GM23338 (cell line): ENCODE results near the gene GAK. TPM values are rescaled to one million over a fixed set of nuclear protein-coding genes. Genes with fewer than 3 reads are reported as not detected.

ENCODE experiments used
- ATAC-seq: fragments of 200-7000 bp; cut with Tn5 transposase; 3 replicates; pipeline ENCODE4 v1.9.1; 2020
- DNase-seq: peaks from one replicate; pipeline ENCODE4 v3.0.0-alpha.2; 2015; ENCODE audit warnings: low spot score
- H2AFZ ChIP-seq: fragments of 200-600 bp; sonication (generic); 2 replicates; pipeline ENCODE4 v1.8.0; 2016; ENCODE audit warnings: antibody characterized with exemption, mild to moderate bottlenecking, moderate library complexity
- H3F3A ChIP-seq: fragments of 200-600 bp; sonication (generic); replicated peaks from 2 replicates; pipeline ENCODE4 v1.8.0; 2017; ENCODE audit warnings: antibody characterized with exemption, mixed run types, low read depth
- H3K27ac ChIP-seq: fragments of 200-600 bp; sonication (generic); 2 replicates; pipeline ENCODE4 v1.6.1; 2016; ENCODE audit warnings: low read depth
- H3K27me3 ChIP-seq: fragments of 200-600 bp; sonication (generic); 2 replicates; pipeline ENCODE4 v1.8.0; 2016; ENCODE audit warnings: mild to moderate bottlenecking, mixed run types, moderate library complexity; ENCODE audit not compliant: insufficient read depth
- H3K36me3 ChIP-seq: fragments of 200-600 bp; sonication (generic); 2 replicates; pipeline ENCODE4 v1.8.0; 2016; ENCODE audit warnings: mild to moderate bottlenecking; ENCODE audit not compliant: insufficient read depth
- H3K4me1 ChIP-seq: fragments of 200-600 bp; sonication (generic); 2 replicates; pipeline ENCODE4 v1.8.0; 2016; ENCODE audit warnings: mild to moderate bottlenecking, moderate library complexity; ENCODE audit not compliant: insufficient read depth
- H3K4me2 ChIP-seq: fragments of 200-600 bp; sonication (generic); 2 replicates; pipeline ENCODE4 v1.7.1; 2017; ENCODE audit warnings: mixed run types
- H3K4me3 ChIP-seq: fragments of 200-600 bp; sonication (generic); 2 replicates; pipeline ENCODE4 v1.6.1; 2016; ENCODE audit warnings: mixed run types
- H3K79me2 ChIP-seq: fragments of 200-600 bp; sonication (generic); replicated peaks from 2 replicates; pipeline ENCODE4 v1.8.0; 2017; ENCODE audit warnings: mild to moderate bottlenecking; ENCODE audit not compliant: insufficient read depth
- H3K9me2 ChIP-seq: fragments of 200-600 bp; sonication (generic); 2 replicates; pipeline ENCODE4 v1.8.0; 2017; ENCODE audit not compliant: insufficient read depth
- H4K20me1 ChIP-seq: fragments of 200-600 bp; sonication (generic); replicated peaks from 2 replicates; pipeline ENCODE4 v1.8.0; 2017; ENCODE audit warnings: mild to moderate bottlenecking; ENCODE audit not compliant: insufficient read depth
- H3K27ac Mint-ChIP-seq: 2 replicates; pipeline ENCODE4 v1.8.0; 2020; ENCODE audit warnings: inconsistent platforms, mild to moderate bottlenecking, moderate library complexity, mixed read lengths
- H3K27me3 Mint-ChIP-seq: 3 replicates; pipeline ENCODE4 v1.8.0; 2022; ENCODE audit warnings: low read depth, mild to moderate bottlenecking, moderate library complexity, mixed read lengths, inconsistent platforms; ENCODE audit not compliant: insufficient read depth, poor library complexity
- H3K36me3 Mint-ChIP-seq: 3 replicates; pipeline ENCODE4 v1.8.0; 2021; ENCODE audit warnings: low read depth, mild to moderate bottlenecking, inconsistent platforms, moderate library complexity, mixed read lengths
- H3K4me1 Mint-ChIP-seq: 3 replicates; pipeline ENCODE4 v1.8.0; 2020; ENCODE audit warnings: mild to moderate bottlenecking, inconsistent platforms, mixed read lengths
- H3K4me3 Mint-ChIP-seq: 3 replicates; pipeline ENCODE4 v1.8.0; 2021; ENCODE audit warnings: moderate library complexity, mild to moderate bottlenecking, inconsistent platforms, mixed read lengths
- H3K9me3 Mint-ChIP-seq: 3 replicates; pipeline ENCODE4 v1.8.0; 2020; ENCODE audit warnings: moderate library complexity, mild to moderate bottlenecking, inconsistent platforms, mixed read lengths
- CREB1 ChIP-seq: fragments of 250-450 bp; sonication (Bioruptor Pico); IDR thresholded peaks from 2 replicates; pipeline ENCODE4 v1.5.0; 2020; ENCODE audit warnings: low read depth, mild to moderate bottlenecking, moderate library complexity
- EZH2 ChIP-seq: fragments of 200-600 bp; sonication (generic); IDR thresholded peaks from one replicate; pipeline ENCODE4 v1.8.0; 2017; ENCODE audit warnings: antibody characterized with exemption, mild to moderate bottlenecking, low read depth; ENCODE audit not compliant: unreplicated experiment
- JUNB ChIP-seq: IDR thresholded peaks from one replicate; pipeline ENCODE4 v1.6.1; 2016; ENCODE audit warnings: antibody characterized with exemption; ENCODE audit not compliant: unreplicated experiment
- NANOG ChIP-seq: IDR thresholded peaks from 2 replicates; pipeline ENCODE4 v1.6.1; 2016; ENCODE audit warnings: antibody characterized with exemption, borderline replicate concordance
- STAT1 ChIP-seq: IDR thresholded peaks from one replicate; pipeline ENCODE4 v1.6.1; 2016; ENCODE audit warnings: antibody characterized with exemption; ENCODE audit not compliant: unreplicated experiment
- ZNF114 ChIP-seq: fragments of 250-450 bp; sonication (Bioruptor Pico); IDR thresholded peaks from 2 replicates; pipeline ENCODE4 v1.5.0; 2020; ENCODE audit warnings: mild to moderate bottlenecking, moderate library complexity
- ZNF331 ChIP-seq: fragments of 250-450 bp; sonication (Bioruptor Pico); IDR thresholded peaks from 2 replicates; pipeline ENCODE4 v1.5.0; 2020; ENCODE audit warnings: low read depth, mild to moderate bottlenecking, moderate library complexity
- polyA plus RNA-seq: library from polyadenylated mRNA; unstranded; fragments of >200 nt; fragmentation: Nextera tagmentation; extraction: Ambion mirVana; gene quantifications from 2 replicates; pipeline ENCODE4 v1.2.1, GENCODE V29; 2016
- total RNA-seq: library from RNA; depleted of rRNA; stranded (reverse); fragments of >200 nt; shearing (Covaris generic); gene quantifications from 2 replicates; pipeline ENCODE4 v1.2.3, GENCODE V29; 2014
- TF ChIP-seq, protein P1 (sequence below): IDR thresholded peaks from one replicate; pipeline ENCODE4 v1.6.1; 2018; ENCODE audit warnings: antibody characterized with exemption; ENCODE audit not compliant: unreplicated experiment
- TF ChIP-seq, protein P2 (sequence below), 2 experiments: fragments of 200-600 bp in 1 of 2; sonication (generic) in 1 of 2; conservative IDR thresholded peaks; 2 replicates each; pipeline versions ENCODE4 v1.5.1 to v1.6.1; 2016 to 2017; ENCODE audit warnings: antibody characterized with exemption in 2 of 2, low read depth in 2 of 2, mild to moderate bottlenecking in 2 of 2, moderate library complexity in 1 of 2
- TF ChIP-seq, protein P3 (sequence below): IDR thresholded peaks from 2 replicates; pipeline ENCODE4 v1.6.1; 2016; ENCODE audit warnings: antibody characterized with exemption

Gene GAK
- total and polyA plus RNA-seq, 2 experiments from 2014 or later: 48.5 to 124 TPM

DNA sequence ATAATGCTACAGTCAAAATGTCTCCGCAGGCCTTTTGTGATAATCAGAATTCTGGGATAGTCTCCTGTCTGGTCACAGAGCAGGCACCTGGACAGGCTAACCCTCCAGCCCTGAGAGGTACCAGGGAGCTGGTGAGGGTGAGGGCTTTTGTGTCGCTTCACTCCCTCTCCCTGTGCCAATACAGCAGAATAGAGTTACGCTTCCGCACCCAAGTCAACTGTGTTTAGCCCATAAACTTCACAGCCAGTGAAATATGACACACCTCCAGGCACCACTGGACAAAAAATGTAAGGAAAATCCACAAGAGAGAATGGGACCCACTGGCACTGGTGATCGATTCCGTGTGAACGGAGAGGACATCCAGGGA, 1.3 kb downstream of the GAK start (continued):
- TF ChIP-seq, protein P1, sequence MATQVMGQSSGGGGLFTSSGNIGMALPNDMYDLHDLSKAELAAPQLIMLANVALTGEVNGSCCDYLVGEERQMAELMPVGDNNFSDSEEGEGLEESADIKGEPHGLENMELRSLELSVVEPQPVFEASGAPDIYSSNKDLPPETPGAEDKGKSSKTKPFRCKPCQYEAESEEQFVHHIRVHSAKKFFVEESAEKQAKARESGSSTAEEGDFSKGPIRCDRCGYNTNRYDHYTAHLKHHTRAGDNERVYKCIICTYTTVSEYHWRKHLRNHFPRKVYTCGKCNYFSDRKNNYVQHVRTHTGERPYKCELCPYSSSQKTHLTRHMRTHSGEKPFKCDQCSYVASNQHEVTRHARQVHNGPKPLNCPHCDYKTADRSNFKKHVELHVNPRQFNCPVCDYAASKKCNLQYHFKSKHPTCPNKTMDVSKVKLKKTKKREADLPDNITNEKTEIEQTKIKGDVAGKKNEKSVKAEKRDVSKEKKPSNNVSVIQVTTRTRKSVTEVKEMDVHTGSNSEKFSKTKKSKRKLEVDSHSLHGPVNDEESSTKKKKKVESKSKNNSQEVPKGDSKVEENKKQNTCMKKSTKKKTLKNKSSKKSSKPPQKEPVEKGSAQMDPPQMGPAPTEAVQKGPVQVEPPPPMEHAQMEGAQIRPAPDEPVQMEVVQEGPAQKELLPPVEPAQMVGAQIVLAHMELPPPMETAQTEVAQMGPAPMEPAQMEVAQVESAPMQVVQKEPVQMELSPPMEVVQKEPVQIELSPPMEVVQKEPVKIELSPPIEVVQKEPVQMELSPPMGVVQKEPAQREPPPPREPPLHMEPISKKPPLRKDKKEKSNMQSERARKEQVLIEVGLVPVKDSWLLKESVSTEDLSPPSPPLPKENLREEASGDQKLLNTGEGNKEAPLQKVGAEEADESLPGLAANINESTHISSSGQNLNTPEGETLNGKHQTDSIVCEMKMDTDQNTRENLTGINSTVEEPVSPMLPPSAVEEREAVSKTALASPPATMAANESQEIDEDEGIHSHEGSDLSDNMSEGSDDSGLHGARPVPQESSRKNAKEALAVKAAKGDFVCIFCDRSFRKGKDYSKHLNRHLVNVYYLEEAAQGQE: no peak
- TF ChIP-seq NANOG (no peak), ZNF331 (CRISPR knock-in tag) (no peak), ZNF114 (CRISPR knock-in tag) (no peak), CREB1 (CRISPR knock-in tag) (no peak), STAT1 (no peak), EZH2 (no peak), JUNB (no peak)
- TF ChIP-seq, protein P2, sequence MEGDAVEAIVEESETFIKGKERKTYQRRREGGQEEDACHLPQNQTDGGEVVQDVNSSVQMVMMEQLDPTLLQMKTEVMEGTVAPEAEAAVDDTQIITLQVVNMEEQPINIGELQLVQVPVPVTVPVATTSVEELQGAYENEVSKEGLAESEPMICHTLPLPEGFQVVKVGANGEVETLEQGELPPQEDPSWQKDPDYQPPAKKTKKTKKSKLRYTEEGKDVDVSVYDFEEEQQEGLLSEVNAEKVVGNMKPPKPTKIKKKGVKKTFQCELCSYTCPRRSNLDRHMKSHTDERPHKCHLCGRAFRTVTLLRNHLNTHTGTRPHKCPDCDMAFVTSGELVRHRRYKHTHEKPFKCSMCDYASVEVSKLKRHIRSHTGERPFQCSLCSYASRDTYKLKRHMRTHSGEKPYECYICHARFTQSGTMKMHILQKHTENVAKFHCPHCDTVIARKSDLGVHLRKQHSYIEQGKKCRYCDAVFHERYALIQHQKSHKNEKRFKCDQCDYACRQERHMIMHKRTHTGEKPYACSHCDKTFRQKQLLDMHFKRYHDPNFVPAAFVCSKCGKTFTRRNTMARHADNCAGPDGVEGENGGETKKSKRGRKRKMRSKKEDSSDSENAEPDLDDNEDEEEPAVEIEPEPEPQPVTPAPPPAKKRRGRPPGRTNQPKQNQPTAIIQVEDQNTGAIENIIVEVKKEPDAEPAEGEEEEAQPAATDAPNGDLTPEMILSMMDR (conservative IDR thresholded peaks at IDR 0.05; ENCODE audit: low read depth in 2 of 2): no peak
- TF ChIP-seq, protein P3, sequence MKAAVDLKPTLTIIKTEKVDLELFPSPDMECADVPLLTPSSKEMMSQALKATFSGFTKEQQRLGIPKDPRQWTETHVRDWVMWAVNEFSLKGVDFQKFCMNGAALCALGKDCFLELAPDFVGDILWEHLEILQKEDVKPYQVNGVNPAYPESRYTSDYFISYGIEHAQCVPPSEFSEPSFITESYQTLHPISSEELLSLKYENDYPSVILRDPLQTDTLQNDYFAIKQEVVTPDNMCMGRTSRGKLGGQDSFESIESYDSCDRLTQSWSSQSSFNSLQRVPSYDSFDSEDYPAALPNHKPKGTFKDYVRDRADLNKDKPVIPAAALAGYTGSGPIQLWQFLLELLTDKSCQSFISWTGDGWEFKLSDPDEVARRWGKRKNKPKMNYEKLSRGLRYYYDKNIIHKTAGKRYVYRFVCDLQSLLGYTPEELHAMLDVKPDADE: no peak

DNA sequence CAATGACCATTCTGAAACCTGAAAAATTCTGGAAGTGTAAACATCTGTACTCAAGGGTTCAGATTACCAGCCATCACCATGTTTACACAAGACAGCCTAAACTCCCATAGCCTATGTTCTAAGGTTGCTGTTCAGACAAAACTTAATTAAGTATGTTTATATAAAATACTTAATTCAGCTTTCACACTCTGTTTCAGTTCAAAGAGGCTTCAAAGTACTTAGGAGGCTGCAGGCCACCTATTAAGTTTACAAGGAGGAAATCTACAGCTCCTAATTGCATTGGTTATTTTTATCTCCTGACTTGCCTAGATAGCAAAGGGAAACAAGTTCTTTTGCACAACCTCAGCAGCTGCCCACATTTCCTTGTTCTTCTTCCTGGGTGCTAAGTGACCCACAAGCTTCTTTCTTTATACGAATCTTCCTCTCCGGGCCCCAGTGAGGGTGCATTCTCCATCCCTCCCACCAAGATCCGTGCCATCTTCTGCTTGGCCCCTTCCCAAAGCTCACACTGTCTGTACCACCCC, 2.0 kb downstream of the GAK start:
- Mint-ChIP-seq H3K27me3 (peaks cover 15% of the 10 kb centered on the region), H3K9me3 (no peaks in the 10 kb centered on the region), H3K36me3 (no peaks in the 10 kb centered on the region), H3K4me3 (peak overlapping the region; percentile 92), H3K27ac (no peak overlapping the region), H3K4me1 (peaks cover 19% of the 10 kb centered on the region)
- no peaks in the 10 kb centered on the region for H3K27me3 ChIP-seq
- H2AFZ ChIP-seq: no peak overlapping the region
- no peak for TF ChIP-seq EZH2
- no peak for ATAC-seq
- no peaks in the 10 kb centered on the region for H3F3A ChIP-seq
- no peak for DNase-seq
- no peak overlapping the region for H3K4me2 ChIP-seq
- H3K4me1 ChIP-seq: no peaks in the 10 kb centered on the region; the same call in 1 of the 2 replicates
- peaks cover 24% of the 10 kb centered on the region for H4K20me1 ChIP-seq
- no peak overlapping the region for H3K27ac ChIP-seq
- no peaks in the 10 kb centered on the region for H3K36me3 ChIP-seq
- no peak overlapping the region for H3K4me3 ChIP-seq
- no peaks in the 10 kb centered on the region for H3K9me2 ChIP-seq
- H3K79me2 ChIP-seq: peaks cover 56% of the 10 kb centered on the region
